PC-3 (cell line): ENCODE measurements around the gene C2orf78. TPM values are rescaled to one million over a fixed set of nuclear protein-coding genes. Genes with fewer than 3 reads are reported as not detected.

Experiments
- ATAC-seq: fragments of 200-7000 bp; cut with Tn5 transposase; 2 replicates; pipeline ENCODE4 v1.9.1; 2020; ENCODE audit warnings: mild to moderate bottlenecking, moderate library complexity
- BruUV-seq: library from RNA; stranded (reverse); fragments of 400-500 nt; replicated peaks from 2 replicates; lab custom pipeline; 2021; lab: Mats Ljungman, UMichigan
- CTCF ChIA-PET: fragments of 300-600 bp; sonication (Branson Sonifier 250); formaldehyde crosslinking; loops from one replicate; lab custom pipeline; 2022; ENCODE audit warnings: antibody characterized with exemption; lab: Charles Lee
- POLR2A ChIA-PET: fragments of 300-600 bp; sonication (Branson Sonifier 250); formaldehyde crosslinking; loops from one replicate; lab custom pipeline; 2022; ENCODE audit warnings: antibody characterized with exemption; ENCODE audit not compliant: unreplicated experiment; lab: Charles Lee
- DNase-seq: peaks from one replicate; pipeline ENCODE4 v3.0.0-alpha.2; 2015
- H2AFZ ChIP-seq: fragments of 300-600 bp; sonication (generic); 2 replicates; pipeline ENCODE4 v1.6.0; 2016; ENCODE audit warnings: antibody characterized with exemption, low read length
- H3F3A ChIP-seq: fragments of 300-600 bp; sonication (generic); one replicate; pipeline ENCODE4 v1.6.0; 2017; ENCODE audit warnings: antibody characterized with exemption, low read length, control low read depth, mild to moderate bottlenecking; ENCODE audit not compliant: unreplicated experiment
- H3K27ac ChIP-seq: fragments of 300-600 bp; sonication (generic); 2 replicates; pipeline ENCODE4 v1.5.1; 2016; ENCODE audit warnings: mild to moderate bottlenecking, low read length
- H3K27me3 ChIP-seq: fragments of 300-600 bp; sonication (generic); 2 replicates; pipeline ENCODE4 v1.6.1; 2016; ENCODE audit warnings: low read length, mixed read lengths
- H3K36me3 ChIP-seq: fragments of 300-600 bp; sonication (generic); 2 replicates; pipeline ENCODE4 v1.6.1; 2016; ENCODE audit warnings: low read depth, mixed run types, low read length, mixed read lengths
- H3K4me1 ChIP-seq: fragments of 300-600 bp; sonication (generic); 2 replicates; pipeline ENCODE4 v1.5.1; 2016; ENCODE audit warnings: low read length; ENCODE audit not compliant: insufficient read depth
- H3K4me2 ChIP-seq: fragments of 300-600 bp; sonication (generic); 2 replicates; pipeline ENCODE4 v1.6.0; 2016; ENCODE audit warnings: low read length
- H3K4me3 ChIP-seq: fragments of 300-600 bp; sonication (generic); 2 replicates; pipeline ENCODE4 v1.5.1; 2016; ENCODE audit warnings: mild to moderate bottlenecking, low read length, mixed read lengths
- H3K79me2 ChIP-seq: fragments of 300-600 bp; sonication (generic); 2 replicates; pipeline ENCODE4 v1.6.1; 2017; ENCODE audit warnings: low read length, mixed read lengths
- H3K9ac ChIP-seq: fragments of 300-600 bp; sonication (generic); 2 replicates; pipeline ENCODE4 v1.6.0; 2016; ENCODE audit warnings: mild to moderate bottlenecking, low read length
- H3K9me2 ChIP-seq: fragments of 300-600 bp; sonication (generic); replicated peaks from 2 replicates; pipeline ENCODE4 v1.6.1; 2016; ENCODE audit warnings: mixed run types, low read length, mixed read lengths
- H3K9me3 ChIP-seq: fragments of 300-600 bp; sonication (generic); 2 replicates; pipeline ENCODE4 v1.6.1; 2016; ENCODE audit warnings: low read length, mixed read lengths
- H4K20me1 ChIP-seq: fragments of 300-600 bp; sonication (generic); 2 replicates; pipeline ENCODE4 v1.6.1; 2016; ENCODE audit warnings: low read length, mixed read lengths
- EZH2 ChIP-seq: fragments of 300-600 bp; sonication (generic); IDR thresholded peaks from one replicate; pipeline ENCODE4 v1.6.1; 2017; ENCODE audit warnings: antibody characterized with exemption, mild to moderate bottlenecking, low read length; ENCODE audit not compliant: unreplicated experiment
- EZH2phosphoT487 ChIP-seq: fragments of 300-600 bp; sonication (generic); IDR thresholded peaks from 2 replicates; pipeline ENCODE4 v1.6.1; 2018; ENCODE audit warnings: mild to moderate bottlenecking, antibody characterized with exemption, low read length, borderline replicate concordance
- intact Hi-C: fragments of 100-400 bp; cut with micrococcal nuclease; formaldehyde crosslinking; loops from 2 replicates; pipeline ENCODE4 v1.9.0; 2023
- total RNA-seq: library from RNA; depleted of rRNA; stranded (reverse); fragments of >200 nt; gene quantifications from 2 replicates; pipeline ENCODE4 v1.2.3, GENCODE V29; 2014
- TF ChIP-seq, protein P1 (sequence below): fragments of 300-600 bp; sonication (generic); conservative IDR thresholded peaks from 2 replicates; pipeline ENCODE4 v1.5.1; 2017; ENCODE audit warnings: antibody characterized with exemption, low read depth, mild to moderate bottlenecking, low read length

Gene C2orf78
- total RNA-seq, 1 experiment from 2014 or later, result not detected

DNA sequence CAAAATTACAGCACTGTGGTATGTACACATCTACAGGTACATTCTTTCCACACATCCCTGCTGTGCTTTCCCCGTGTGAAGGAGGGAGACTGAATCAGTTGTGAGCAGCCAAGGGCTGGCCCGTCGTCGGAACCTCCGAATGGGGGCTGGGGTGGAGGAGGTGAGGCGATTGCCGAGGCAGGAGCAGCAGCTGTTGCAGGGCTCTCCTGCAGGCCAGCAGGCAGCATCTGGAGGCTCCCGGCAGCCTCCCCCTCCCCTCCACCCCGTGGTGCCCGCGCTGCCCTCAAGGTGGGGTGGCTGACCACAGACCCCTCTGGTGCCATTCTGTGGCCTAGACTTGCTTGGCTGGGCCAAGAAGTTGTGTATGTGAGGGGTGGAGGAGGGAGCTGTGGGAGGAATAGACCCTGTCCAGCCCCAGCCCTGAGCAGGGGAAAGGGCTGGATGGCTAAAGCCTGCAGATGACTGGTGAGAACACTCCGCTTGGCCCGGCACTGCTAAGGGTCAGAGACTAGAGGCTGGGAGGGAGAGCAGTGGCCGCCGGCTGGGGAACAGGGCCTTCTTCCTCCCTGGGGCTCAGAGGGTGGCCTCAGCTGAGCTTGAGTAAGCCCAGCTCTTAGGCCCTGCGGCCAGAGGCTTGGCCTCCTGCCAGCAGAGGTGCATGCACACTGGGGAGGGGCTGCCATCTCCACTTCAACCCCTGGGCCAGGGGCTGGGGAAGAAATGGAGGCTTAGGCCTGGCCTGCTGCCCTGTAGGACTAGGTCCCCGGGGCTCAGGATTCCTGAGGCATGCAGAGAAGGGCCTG, 52.4 kb downstream of the C2orf78 start:
- Histone ChIP-seq H3K27me3 (no peaks in the 10 kb centered on the region), H3K4me1 (peaks cover 20% of the 10 kb centered on the region), H3F3A (no peaks in the 10 kb centered on the region), H2AFZ (no peak overlapping the region), H3K4me2 (no peak overlapping the region), H3K4me3 (no peak overlapping the region), H3K36me3 (peaks cover 19% of the 10 kb centered on the region), H4K20me1 (no peaks in the 10 kb centered on the region), H3K27ac (no peak overlapping the region), H3K9ac (no peak overlapping the region), H3K79me2 (no peaks in the 10 kb centered on the region), H3K9me2 (no peaks in the 10 kb centered on the region), H3K9me3 (no peaks in the 10 kb centered on the region)
- TF ChIP-seq EZH2 (no peak), EZH2phosphoT487 (no peak)
- TF ChIP-seq, protein P1, sequence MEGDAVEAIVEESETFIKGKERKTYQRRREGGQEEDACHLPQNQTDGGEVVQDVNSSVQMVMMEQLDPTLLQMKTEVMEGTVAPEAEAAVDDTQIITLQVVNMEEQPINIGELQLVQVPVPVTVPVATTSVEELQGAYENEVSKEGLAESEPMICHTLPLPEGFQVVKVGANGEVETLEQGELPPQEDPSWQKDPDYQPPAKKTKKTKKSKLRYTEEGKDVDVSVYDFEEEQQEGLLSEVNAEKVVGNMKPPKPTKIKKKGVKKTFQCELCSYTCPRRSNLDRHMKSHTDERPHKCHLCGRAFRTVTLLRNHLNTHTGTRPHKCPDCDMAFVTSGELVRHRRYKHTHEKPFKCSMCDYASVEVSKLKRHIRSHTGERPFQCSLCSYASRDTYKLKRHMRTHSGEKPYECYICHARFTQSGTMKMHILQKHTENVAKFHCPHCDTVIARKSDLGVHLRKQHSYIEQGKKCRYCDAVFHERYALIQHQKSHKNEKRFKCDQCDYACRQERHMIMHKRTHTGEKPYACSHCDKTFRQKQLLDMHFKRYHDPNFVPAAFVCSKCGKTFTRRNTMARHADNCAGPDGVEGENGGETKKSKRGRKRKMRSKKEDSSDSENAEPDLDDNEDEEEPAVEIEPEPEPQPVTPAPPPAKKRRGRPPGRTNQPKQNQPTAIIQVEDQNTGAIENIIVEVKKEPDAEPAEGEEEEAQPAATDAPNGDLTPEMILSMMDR, result no peak
- BruUV-seq, result no TSS peak
- ChIA-PET POLR2A (no interaction called here), CTCF (no interaction called here)
- intact Hi-C loops, result no loop called here
- no peak for ATAC-seq
- no peak for DNase-seq

DNA sequence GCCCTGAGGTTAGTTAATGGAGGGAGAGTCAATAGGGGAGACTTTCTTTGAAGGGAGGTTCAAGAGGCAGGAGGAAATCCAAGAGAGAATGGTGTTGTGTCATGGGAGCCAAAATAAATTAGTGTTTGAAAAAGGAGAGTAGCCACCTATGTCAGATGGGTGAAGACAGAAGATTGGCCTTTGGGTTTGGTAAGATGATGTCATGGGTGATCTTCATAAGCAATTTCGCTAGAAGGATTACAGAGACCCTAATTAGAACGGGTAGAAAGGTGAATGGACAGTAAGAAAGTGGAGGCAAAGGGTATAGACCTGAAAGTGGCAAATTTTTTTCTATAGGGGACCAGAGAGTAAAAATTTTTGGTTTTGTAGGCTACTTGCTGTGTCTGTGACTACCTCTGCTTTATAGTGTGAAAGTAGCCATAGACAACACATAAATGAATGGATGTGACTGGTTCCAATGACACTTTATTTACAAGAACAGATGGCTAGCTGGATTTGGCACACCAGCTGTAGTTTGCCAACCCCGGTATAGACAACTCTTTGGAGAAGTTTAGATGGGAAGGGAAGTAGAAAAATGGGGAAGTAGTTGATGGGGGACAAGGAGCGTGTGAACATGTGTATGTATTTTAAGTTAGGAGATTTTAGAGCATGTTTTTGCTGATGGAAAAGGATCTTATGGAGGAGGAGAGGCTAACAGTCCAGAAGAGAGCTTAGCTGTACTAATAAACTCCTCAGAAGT, 54.0 kb downstream of the C2orf78 start:
- Histone ChIP-seq H3F3A (no peaks in the 10 kb centered on the region), H3K4me3 (no peak overlapping the region), H4K20me1 (no peaks in the 10 kb centered on the region), H3K9ac (no peak overlapping the region), H3K4me2 (no peak overlapping the region), H3K36me3 (peaks cover 7% of the 10 kb centered on the region; the same call in 1 of the 2 replicates), H3K9me2 (no peaks in the 10 kb centered on the region), H3K4me1 (peaks cover 18% of the 10 kb centered on the region), H3K9me3 (no peaks in the 10 kb centered on the region), H3K79me2 (no peaks in the 10 kb centered on the region), H3K27me3 (no peaks in the 10 kb centered on the region), H3K27ac (no peak overlapping the region), H2AFZ (no peak overlapping the region)
- BruUV-seq, result no TSS peak
- intact Hi-C loops, result no loop called here
- ChIA-PET POLR2A (no interaction called here), CTCF (no interaction called here)
- ATAC-seq (no peak), DNase-seq (no peak)
- TF ChIP-seq EZH2, result no peak
- TF ChIP-seq, protein P1, result no peak
- no peak for TF ChIP-seq EZH2phosphoT487
